Tibial nerve (tissue), 4 donors: Measurements from ENCODE around the gene CLIC1.

Source experiments
- CTCF ChIP-seq, 5 experiments: fragments of 200-600 bp in 3 of 5; fragments of 450-650 bp in 2 of 5; sonication (generic) in 3 of 5; IDR thresholded peaks; one replicate each; pipeline ENCODE4 v1.5.1; 2016 to 2019; ENCODE audit warnings: antibody characterized with exemption in 5 of 5, mild to moderate bottlenecking in 3 of 5, moderate library complexity in 2 of 5
- EP300 ChIP-seq, 2 donors: sonication (generic); formaldehyde crosslinking; IDR thresholded peaks; one replicate each; pipeline ENCODE4 v1.6.1; 2017; ENCODE audit warnings: antibody characterized with exemption in 2 of 2, mild to moderate bottlenecking in 1 of 2
- POLR2A ChIP-seq, 2 donors: fragments of 450-650 bp; IDR thresholded peaks; one replicate each; pipeline ENCODE4 v1.6.1; 2017; ENCODE audit warnings: antibody characterized with exemption in 2 of 2, mild to moderate bottlenecking in 2 of 2, moderate library complexity in 2 of 2

GRCh38 chr6:31713465-31713864 lies 22.9 kb downstream of the CLIC1 start:
- TF ChIP-seq CTCF (IDR thresholded peaks at IDR 0.05) = no peak
- TF ChIP-seq POLR2A (IDR thresholded peaks at IDR 0.05) = no peak
- TF ChIP-seq EP300 (IDR thresholded peaks at IDR 0.05) = no peak
